ENCODE results near the gene CNTLN.

- TF ChIP-seq, protein P1, sequence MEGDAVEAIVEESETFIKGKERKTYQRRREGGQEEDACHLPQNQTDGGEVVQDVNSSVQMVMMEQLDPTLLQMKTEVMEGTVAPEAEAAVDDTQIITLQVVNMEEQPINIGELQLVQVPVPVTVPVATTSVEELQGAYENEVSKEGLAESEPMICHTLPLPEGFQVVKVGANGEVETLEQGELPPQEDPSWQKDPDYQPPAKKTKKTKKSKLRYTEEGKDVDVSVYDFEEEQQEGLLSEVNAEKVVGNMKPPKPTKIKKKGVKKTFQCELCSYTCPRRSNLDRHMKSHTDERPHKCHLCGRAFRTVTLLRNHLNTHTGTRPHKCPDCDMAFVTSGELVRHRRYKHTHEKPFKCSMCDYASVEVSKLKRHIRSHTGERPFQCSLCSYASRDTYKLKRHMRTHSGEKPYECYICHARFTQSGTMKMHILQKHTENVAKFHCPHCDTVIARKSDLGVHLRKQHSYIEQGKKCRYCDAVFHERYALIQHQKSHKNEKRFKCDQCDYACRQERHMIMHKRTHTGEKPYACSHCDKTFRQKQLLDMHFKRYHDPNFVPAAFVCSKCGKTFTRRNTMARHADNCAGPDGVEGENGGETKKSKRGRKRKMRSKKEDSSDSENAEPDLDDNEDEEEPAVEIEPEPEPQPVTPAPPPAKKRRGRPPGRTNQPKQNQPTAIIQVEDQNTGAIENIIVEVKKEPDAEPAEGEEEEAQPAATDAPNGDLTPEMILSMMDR (conservative IDR thresholded peaks at IDR 0.05 in 1 of 2, IDR thresholded peaks at IDR 0.05 in 1 of 2; ENCODE audit: extremely low read depth in 1 of 2, insufficient read depth in 1 of 2, low read depth in 1 of 2, low read length in 2 of 2) = no peak
- no peak for TF ChIP-seq EZH2 (IDR thresholded peaks at IDR 0.05; ENCODE audit: borderline replicate concordance, low read length)
These were observed 355.3 kb downstream of the CNTLN start for GRCh38 chr9:17490110-17490509.
